HG02938 (cell line): Measurements from ENCODE around the gene PCDHGC5.

Experiments
- ATAC-seq: cut with Tn5 transposase; IDR thresholded peaks from one replicate; pipeline ENCODE4 v1.9.1; 2021; ENCODE audit warnings: mild to moderate bottlenecking, moderate library complexity; ENCODE audit not compliant: unreplicated experiment

Gene PCDHGC5

GRCh38 chr5:141528291-141528984 lies 39.6 kb downstream of the PCDHGC5 start:
- ATAC-seq = no peak

GRCh38 chr5:141529002-141529401 lies 40.1 kb downstream of the PCDHGC5 start:
- ATAC-seq = no peak

DNA sequence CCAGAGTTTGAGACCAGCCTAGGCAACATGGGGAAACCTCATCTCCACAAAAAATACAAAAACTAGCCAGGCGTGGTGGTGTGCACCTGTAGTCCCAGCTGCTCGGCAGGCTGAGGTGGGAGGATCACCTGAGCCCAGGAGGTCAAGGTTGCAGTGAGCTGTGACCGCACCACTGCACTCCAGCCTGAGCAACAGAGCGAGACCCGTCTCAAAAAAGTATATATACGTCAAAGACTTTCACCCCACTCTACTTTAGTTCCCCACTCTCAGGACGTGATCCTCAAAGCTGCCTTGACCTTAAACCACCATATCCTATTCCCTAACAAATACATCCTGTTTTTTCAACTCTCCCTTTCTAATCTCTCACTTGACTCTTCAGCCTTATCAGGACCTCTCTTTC lies 41.0 kb downstream of the PCDHGC5 start:
- peak; percentile 37 for ATAC-seq

- ATAC-seq = no peak
Observed at GRCh38 chr5:141532726-141533125, 43.8 kb downstream of the PCDHGC5 start.

- ATAC-seq = no peak
Observed at GRCh38 chr5:141533897-141534296, 45.0 kb downstream of the PCDHGC5 start.

DNA sequence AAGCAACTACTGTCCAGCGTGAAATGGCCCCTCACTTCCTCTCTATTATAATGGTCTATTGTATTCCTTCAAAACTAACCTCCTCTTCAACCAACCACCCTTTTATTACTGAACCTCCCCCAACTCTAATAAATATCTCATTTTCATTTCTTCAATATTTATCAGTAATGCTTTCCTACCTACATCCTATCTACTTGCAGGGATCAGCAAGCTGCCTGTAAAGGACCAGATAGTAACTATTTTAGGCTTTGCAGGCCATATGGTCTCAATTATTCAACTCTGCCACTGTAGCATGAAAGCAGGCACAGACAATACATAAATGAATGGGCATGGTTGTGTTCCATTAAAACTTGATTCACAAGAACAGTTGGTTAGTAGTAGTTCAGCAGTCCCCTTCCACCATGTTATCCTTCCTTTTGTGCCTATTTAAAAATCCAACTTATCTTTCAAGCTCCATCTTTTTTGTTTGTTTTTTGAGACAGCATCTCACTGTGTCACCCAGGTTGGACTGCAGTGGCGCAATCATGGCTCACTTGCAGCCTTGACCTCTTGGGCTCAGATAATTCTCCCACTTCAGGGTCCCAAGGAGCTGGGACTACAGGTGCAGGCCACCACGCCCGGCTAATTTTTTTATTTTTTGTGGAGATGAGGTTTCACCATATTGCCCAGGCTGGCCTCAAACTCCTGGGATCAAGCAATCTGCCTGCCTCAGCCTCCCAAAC lies 45.8 kb downstream of the PCDHGC5 start:
- no peak for ATAC-seq
